Tibial artery (tissue), 4 donors: Measurements from ENCODE around the gene CERS1.
A peak's percentile ranks its signal among the peaks of the same experiment; 100 is the strongest.

Source experiments
- DNase-seq, 2 donors: peaks; one replicate each; pipeline ENCODE4 v3.0.0-alpha.2; 2019
- H3K27ac ChIP-seq, 2 donors: fragments of 200-600 bp; sonication (generic) in 1 of 2; 1 replicate in 1 of 2; 2 replicates in 1 of 2; pipeline ENCODE4 v1.5.1; 2018 to 2019; ENCODE audit warnings: mild to moderate bottlenecking in 1 of 2
- H3K27me3 ChIP-seq, 2 donors: fragments of 200-600 bp; sonication (generic) in 1 of 2; one replicate each; pipeline versions ENCODE4 v1.5.1 to v1.6.0; 2016 to 2019
- H3K36me3 ChIP-seq, 3 donors: fragments of 200-600 bp; sonication (generic) in 2 of 3; one replicate each; pipeline ENCODE4 v1.5.1; 2016 to 2019; ENCODE audit warnings: mild to moderate bottlenecking in 2 of 3
- H3K4me1 ChIP-seq, 4 donors: fragments of 200-600 bp; sonication (generic) in 2 of 4; 1 replicate in 3 of 4; 2 replicates in 1 of 4; pipeline ENCODE4 v1.5.1; 2016 to 2019
- H3K4me3 ChIP-seq, 2 donors: fragments of 200-600 bp; sonication (generic) in 1 of 2; 1 replicate in 1 of 2; 2 replicates in 1 of 2; pipeline ENCODE4 v1.5.1; 2018 to 2019; ENCODE audit warnings: mild to moderate bottlenecking in 2 of 2
- H3K9me3 ChIP-seq, 3 donors: fragments of 200-600 bp; sonication (generic) in 1 of 3; one replicate each; pipeline ENCODE4 v1.5.1; 2016 to 2019
- intact Hi-C: fragments of 100-400 bp; cut with DNase I; formaldehyde crosslinking; loops from one replicate; pipeline ENCODE4 v1.15.0; 2023; ENCODE audit warnings: low total_unique reads
- TF ChIP-seq, protein P1 (sequence below), 2 experiments: fragments of 200-600 bp in 1 of 2; fragments of 450-650 bp in 1 of 2; IDR thresholded peaks; one replicate each; pipeline ENCODE4 v1.5.1; 2017 to 2019; ENCODE audit warnings: antibody characterized with exemption in 2 of 2, mild to moderate bottlenecking in 1 of 2, moderate library complexity in 1 of 2

Gene CERS1

DNA sequence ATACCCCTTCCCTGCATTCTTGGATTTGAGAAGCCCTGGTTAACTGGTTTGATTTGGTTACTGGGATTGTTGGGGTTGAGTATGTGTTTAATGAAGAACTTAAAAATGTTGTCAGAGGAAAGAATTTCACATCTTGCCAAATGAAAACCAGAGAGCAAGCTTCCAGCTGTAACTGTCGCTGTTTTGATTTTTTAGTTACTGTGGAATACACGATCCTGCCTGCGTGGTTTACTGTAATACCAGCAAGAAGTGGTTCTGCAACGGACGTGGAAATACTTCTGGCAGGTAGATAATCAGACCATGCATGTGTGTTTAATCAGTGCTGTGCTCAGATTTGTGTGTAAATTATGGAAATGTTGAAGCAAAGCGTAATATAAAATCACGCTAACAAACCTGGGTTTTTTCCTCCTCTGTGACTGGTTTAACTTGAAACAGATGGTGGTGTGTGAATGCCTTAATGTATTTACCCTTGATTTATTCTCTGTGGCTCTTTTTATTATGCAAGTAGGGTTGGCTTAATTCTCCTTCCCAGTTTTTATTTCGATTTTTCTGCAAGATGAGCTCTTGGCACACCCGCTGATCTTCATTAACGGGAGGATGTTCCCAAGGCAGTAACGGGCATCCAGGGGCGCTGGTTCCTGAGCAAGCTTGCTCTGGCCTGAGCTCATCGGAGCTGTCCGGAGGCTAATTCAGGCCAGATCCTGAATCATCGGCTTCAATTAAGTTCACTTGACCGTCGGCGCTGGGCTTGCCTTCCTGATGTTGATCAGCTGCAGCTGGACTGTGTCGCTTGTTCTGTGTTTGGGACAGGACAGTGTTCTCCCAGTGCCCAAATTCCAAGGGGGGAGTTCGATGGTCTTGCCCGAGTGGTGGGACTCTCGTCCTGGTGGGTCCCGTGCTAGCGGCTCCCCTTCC lies 48.2 kb downstream of the CERS1 start:
- TF ChIP-seq, protein P1, sequence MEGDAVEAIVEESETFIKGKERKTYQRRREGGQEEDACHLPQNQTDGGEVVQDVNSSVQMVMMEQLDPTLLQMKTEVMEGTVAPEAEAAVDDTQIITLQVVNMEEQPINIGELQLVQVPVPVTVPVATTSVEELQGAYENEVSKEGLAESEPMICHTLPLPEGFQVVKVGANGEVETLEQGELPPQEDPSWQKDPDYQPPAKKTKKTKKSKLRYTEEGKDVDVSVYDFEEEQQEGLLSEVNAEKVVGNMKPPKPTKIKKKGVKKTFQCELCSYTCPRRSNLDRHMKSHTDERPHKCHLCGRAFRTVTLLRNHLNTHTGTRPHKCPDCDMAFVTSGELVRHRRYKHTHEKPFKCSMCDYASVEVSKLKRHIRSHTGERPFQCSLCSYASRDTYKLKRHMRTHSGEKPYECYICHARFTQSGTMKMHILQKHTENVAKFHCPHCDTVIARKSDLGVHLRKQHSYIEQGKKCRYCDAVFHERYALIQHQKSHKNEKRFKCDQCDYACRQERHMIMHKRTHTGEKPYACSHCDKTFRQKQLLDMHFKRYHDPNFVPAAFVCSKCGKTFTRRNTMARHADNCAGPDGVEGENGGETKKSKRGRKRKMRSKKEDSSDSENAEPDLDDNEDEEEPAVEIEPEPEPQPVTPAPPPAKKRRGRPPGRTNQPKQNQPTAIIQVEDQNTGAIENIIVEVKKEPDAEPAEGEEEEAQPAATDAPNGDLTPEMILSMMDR (IDR thresholded peaks at IDR 0.05) = no peak
- no peak overlapping the region for H3K4me3 ChIP-seq
- H3K9me3 ChIP-seq = no peaks in the 10 kb centered on the region
- H3K27ac ChIP-seq = peak overlapping the region; percentile 83 to 84
- peaks cover 0 to 67% (median 53%) of the 10 kb centered on the region in 4 donors for H3K4me1 ChIP-seq
- peak in 1 of 2 donors; percentile 66 for DNase-seq
- intact Hi-C loops = loop anchor here (10.0 kb wide), 1 partner anchor 253 kb away; no protein-coding TSS in a partner anchor
- peaks cover 28 to 30% (median 29%) of the 10 kb centered on the region in 3 donors for H3K36me3 ChIP-seq
- H3K27me3 ChIP-seq = no peaks in the 10 kb centered on the region

DNA sequence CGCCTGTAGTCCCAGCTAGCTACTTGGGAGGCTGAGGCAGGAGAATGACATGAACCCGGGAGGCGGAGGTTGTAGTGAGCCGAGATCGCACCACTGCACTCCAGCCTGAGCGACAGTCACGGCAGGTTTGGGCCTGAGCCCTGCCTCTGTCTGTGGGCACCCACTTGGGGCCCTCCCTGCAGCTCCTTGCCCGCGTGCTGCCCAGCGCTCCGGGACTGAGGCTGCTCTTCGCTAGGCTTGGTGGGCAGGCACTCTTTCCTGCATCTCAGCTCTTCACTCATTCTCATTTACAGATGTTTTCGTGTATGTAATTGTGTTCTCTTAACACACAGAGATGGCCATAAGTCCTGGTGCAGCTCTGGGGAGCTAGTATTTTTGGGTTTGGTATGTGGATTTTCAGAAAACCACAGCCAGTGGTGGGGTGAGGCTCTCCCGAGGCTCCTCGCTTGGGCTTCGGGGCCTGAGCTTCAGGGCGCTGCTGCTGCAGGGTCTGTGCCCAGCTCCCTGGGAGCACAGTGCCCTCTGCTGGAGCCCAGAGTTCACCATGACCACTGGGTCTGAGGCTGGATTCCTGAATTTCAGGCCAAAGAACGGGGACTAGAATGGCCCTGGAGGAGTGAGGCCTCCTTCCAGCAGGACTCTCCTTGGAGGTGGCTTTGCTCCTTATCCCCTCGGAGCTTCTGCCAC lies 49.0 kb downstream of the CERS1 start:
- peak overlapping the region; percentile 83 to 84 for H3K27ac ChIP-seq
- intact Hi-C loops = loop anchor here (10.0 kb wide), 1 partner anchor 252 kb away; no protein-coding TSS in a partner anchor
- H3K4me3 ChIP-seq = no peak overlapping the region
- TF ChIP-seq, protein P1 (IDR thresholded peaks at IDR 0.05) = peak; percentile 80 to 81
- DNase-seq = peak; percentile 82 to 87
- peaks cover 0 to 73% (median 57%) of the 10 kb centered on the region in 4 donors for H3K4me1 ChIP-seq
- peaks cover 20 to 22% (median 21%) of the 10 kb centered on the region in 3 donors for H3K36me3 ChIP-seq
- H3K27me3 ChIP-seq = no peaks in the 10 kb centered on the region
- no peaks in the 10 kb centered on the region for H3K9me3 ChIP-seq

DNA sequence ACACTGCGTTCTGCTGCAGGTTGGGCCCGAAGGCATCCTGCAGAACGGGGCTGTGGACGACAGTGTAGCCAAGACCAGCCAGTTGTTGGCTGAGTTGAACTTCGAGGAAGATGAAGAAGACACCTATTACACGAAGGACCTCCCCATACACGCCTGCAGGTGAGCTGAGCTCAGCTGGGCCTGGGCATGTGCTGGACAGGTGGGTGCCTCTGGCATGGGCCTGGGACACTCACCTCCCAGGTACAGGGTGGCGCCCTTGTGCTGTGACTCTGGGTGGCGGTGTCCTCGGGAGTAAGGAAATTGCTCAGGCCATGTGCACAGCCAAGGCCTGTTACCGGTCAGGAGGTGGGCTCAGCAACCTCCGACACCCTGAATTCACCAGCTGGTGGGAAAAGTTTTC lies 50.0 kb downstream of the CERS1 start:
- Histone ChIP-seq H3K36me3 (peaks cover 10 to 12% (median 11%) of the 10 kb centered on the region in 3 donors), H3K27ac (peak overlapping the region in 1 of 2 donors; percentile 84), H3K9me3 (no peaks in the 10 kb centered on the region), H3K4me3 (no peak overlapping the region), H3K4me1 (peaks cover 0 to 79% (median 60%) of the 10 kb centered on the region in 4 donors), H3K27me3 (no peaks in the 10 kb centered on the region)
- DNase-seq = no peak
- intact Hi-C loops = loop anchor here (10.0 kb wide), 1 partner anchor 251 kb away; no protein-coding TSS in a partner anchor
- TF ChIP-seq, protein P1 (IDR thresholded peaks at IDR 0.05) = no peak

DNA sequence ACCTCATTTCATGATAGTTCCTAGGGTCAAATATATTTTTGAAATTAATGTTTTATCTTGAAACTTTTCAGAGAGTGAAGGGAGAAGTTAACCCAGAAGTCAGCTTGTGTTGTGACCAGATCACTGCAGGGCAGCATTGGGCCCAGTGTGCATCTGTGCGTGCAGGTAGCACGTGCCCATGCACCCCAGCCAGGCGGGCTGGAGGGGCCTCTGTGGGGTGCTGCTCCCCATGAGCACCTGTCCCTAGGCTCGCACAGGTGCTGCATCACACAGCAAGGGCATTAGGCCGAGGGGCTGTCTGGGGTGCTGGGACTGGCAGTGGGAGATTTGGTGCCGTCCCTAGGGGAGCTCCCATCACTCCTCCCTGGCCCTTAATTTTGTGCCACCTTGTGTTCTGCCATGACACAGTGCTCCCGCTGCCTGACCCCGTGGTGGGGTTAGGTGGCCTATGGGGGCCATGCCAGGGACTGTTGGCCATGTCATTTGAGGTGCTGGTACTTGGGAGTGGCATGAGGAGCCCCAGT lies 51.1 kb downstream of the CERS1 start:
- H3K27me3 ChIP-seq = no peaks in the 10 kb centered on the region
- intact Hi-C loops = loop anchor here (10.0 kb wide), 1 partner anchor 250 kb away; no protein-coding TSS in a partner anchor
- peaks cover 0 to under 1% (median 0%) of the 10 kb centered on the region in 3 donors for H3K36me3 ChIP-seq
- H3K9me3 ChIP-seq = no peaks in the 10 kb centered on the region
- peaks cover 0 to 79% (median 62%) of the 10 kb centered on the region in 4 donors for H3K4me1 ChIP-seq
- no peak overlapping the region for H3K27ac ChIP-seq
- DNase-seq = no peak
- no peak overlapping the region for H3K4me3 ChIP-seq
- TF ChIP-seq, protein P1 (IDR thresholded peaks at IDR 0.05) = no peak

DNA sequence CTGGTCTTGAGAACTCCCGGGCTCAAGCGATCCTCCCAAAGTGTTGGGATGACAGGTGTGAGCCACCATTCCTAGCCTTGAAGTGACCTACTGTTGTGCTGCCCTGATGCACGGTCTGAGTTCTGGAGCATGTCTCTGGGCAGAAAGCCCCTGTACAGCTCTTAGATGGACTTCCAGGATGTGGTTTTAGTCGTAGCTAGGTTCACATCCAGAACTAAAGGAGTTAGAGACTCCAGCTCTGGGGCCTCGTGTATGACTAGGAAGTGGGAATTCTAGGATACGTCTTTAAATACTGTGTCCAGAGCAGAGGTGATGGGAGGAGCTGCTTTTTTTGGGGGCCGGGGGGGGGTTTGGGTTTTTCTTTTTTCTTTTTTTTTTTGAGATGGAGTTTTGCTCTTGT lies 52.0 kb downstream of the CERS1 start:
- Histone ChIP-seq H3K4me3 (no peak overlapping the region), H3K4me1 (peaks cover 5 to 79% (median 60%) of the 10 kb centered on the region in 4 donors), H3K9me3 (no peaks in the 10 kb centered on the region), H3K36me3 (no peaks in the 10 kb centered on the region), H3K27me3 (no peaks in the 10 kb centered on the region), H3K27ac (no peak overlapping the region)
- no peak for DNase-seq
- intact Hi-C loops = loop anchor here (10.0 kb wide), 1 partner anchor 249 kb away; no protein-coding TSS in a partner anchor
- TF ChIP-seq, protein P1 (IDR thresholded peaks at IDR 0.05) = no peak
